CD1c-positive myeloid dendritic cell (primary cell): ENCODE data around the gene NFS1.

Experiments used
- DNase-seq: peaks from one replicate; pipeline ENCODE4 v3.0.0-alpha.2; 2016; ENCODE audit errors: extremely low spot score

Gene NFS1

GRCh38 chr20:35674921-35675320 lies 24.2 kb downstream of the NFS1 start:
- DNase-seq: no peak

- DNase-seq: no peak
Observed at GRCh38 chr20:35673884-35674283, 25.3 kb downstream of the NFS1 start.

- no peak for DNase-seq
Observed at GRCh38 chr20:35669681-35670080, 29.5 kb downstream of the NFS1 start.

GRCh38 chr20:35669221-35669620 lies 29.9 kb downstream of the NFS1 start:
- no peak for DNase-seq

GRCh38 chr20:35665949-35666288 lies 33.2 kb downstream of the NFS1 start:
- DNase-seq: no peak

GRCh38 chr20:35664466-35665206 lies 34.5 kb downstream of the NFS1 start, which contains the start of the genes CPNE1 and RBM12:
CPNE1 (minus strand) TSS chr20:35664900; CDS start chr20:35632923, 31,977 bp downstream.
RBM12 (minus strand) TSS chr20:35664900; CDS start chr20:35655322, 9,578 bp downstream.
- DNase-seq: peak; percentile 98

- DNase-seq: peak; percentile 52
Observed at GRCh38 chr20:35663516-35664465, 35.4 kb downstream of the NFS1 start.

GRCh38 chr20:35662551-35662950 lies 36.6 kb downstream of the NFS1 start:
- DNase-seq: no peak

GRCh38 chr20:35661908-35662307 lies 37.2 kb downstream of the NFS1 start:
- peak; percentile 15 for DNase-seq

GRCh38 chr20:35661053-35661452 lies 38.1 kb downstream of the NFS1 start:
- DNase-seq: peak; percentile 9

- DNase-seq: no peak
Observed at GRCh38 chr20:35660122-35660937, 38.8 kb downstream of the NFS1 start.

- no peak for DNase-seq
Observed at GRCh38 chr20:35657271-35657670, 41.9 kb downstream of the NFS1 start.

GRCh38 chr20:35654415-35654814 lies 44.7 kb downstream of the NFS1 start:
- DNase-seq: no peak

- no peak for DNase-seq
Observed at GRCh38 chr20:35653893-35654292, 45.3 kb downstream of the NFS1 start.

GRCh38 chr20:35653430-35653734 lies 45.8 kb downstream of the NFS1 start:
- no peak for DNase-seq

GRCh38 chr20:35652641-35653429 lies 46.3 kb downstream of the NFS1 start:
- no peak for DNase-seq

GRCh38 chr20:35651958-35652357 lies 47.2 kb downstream of the NFS1 start:
- no peak for DNase-seq

GRCh38 chr20:35650632-35651031 lies 48.5 kb downstream of the NFS1 start:
- no peak for DNase-seq

- DNase-seq: no peak
Observed at GRCh38 chr20:35648836-35649235, 50.3 kb downstream of the NFS1 start.

GRCh38 chr20:35644806-35645205 lies 54.3 kb downstream of the NFS1 start:
- DNase-seq: no peak

GRCh38 chr20:35643045-35643444 lies 56.1 kb downstream of the NFS1 start:
- DNase-seq: no peak
